ENCODE data around the gene TUBB.
A peak's percentile ranks its signal among the peaks of the same experiment; 100 is the strongest.

TUBB gene

GRCh38 chr6:30767944-30768301, 47.8 kb downstream of the TUBB start:
- no peak overlapping the region for H3K4me3 ChIP-seq (ENCODE audit: low read depth, low read length)
- DNase-seq (ENCODE audit: low read depth), result no peak
- no peak for TF ChIP-seq CTCF (IDR thresholded peaks at IDR 0.05; ENCODE audit: low read depth, low read length)
- TF ChIP-seq MAX (IDR thresholded peaks at IDR 0.05; ENCODE audit: low read depth, low read length), result no peak

- no peak for DNase-seq (ENCODE audit: low read depth)
- no peak for TF ChIP-seq MYC (IDR thresholded peaks at IDR 0.05; ENCODE audit: low read depth, low read length)
- no peak for TF ChIP-seq MAX (IDR thresholded peaks at IDR 0.05; ENCODE audit: low read depth, low read length)
- H3K4me3 ChIP-seq (ENCODE audit: low read depth, low read length), result no peak overlapping the region
Observed at GRCh38 chr6:30768634-30769087, 48.5 kb downstream of the TUBB start.

GRCh38 chr6:30769088-30769852, 49.1 kb downstream of the TUBB start:
- peak; percentile 89 for DNase-seq (ENCODE audit: low read depth)
- H3K4me3 ChIP-seq (ENCODE audit: low read depth, low read length), result peak overlapping the region; percentile 32
- no peak for TF ChIP-seq POLR2A (IDR thresholded peaks at IDR 0.05; ENCODE audit: extremely low read depth, insufficient read length)
- 0 out of 2 replicates have a peak, but pooled peaks have one; percentile 24 for TF ChIP-seq MYC (IDR thresholded peaks at IDR 0.05; ENCODE audit: low read depth, low read length)

GRCh38 chr6:30769853-30770524, 49.8 kb downstream of the TUBB start:
- H3K4me3 ChIP-seq (ENCODE audit: low read depth, low read length), result no peak overlapping the region
- TF ChIP-seq MAX (IDR thresholded peaks at IDR 0.05; ENCODE audit: low read depth, low read length) (no peak), POLR2A (IDR thresholded peaks at IDR 0.05; ENCODE audit: extremely low read depth, insufficient read length) (no peak), CTCF (IDR thresholded peaks at IDR 0.05; ENCODE audit: low read depth, low read length) (no peak), MYC (IDR thresholded peaks at IDR 0.05; ENCODE audit: low read depth, low read length) (no peak)
- DNase-seq (ENCODE audit: low read depth), result no peak

- H3K4me3 ChIP-seq (ENCODE audit: low read depth, low read length), result no peak overlapping the region
- TF ChIP-seq POLR2A (IDR thresholded peaks at IDR 0.05; ENCODE audit: extremely low read depth, insufficient read length), result no peak
- no peak for TF ChIP-seq CTCF (IDR thresholded peaks at IDR 0.05; ENCODE audit: low read depth, low read length)
- TF ChIP-seq MYC (IDR thresholded peaks at IDR 0.05; ENCODE audit: low read depth, low read length), result no peak
- no peak for TF ChIP-seq MAX (IDR thresholded peaks at IDR 0.05; ENCODE audit: low read depth, low read length)
- no peak for DNase-seq (ENCODE audit: low read depth)
Observed at GRCh38 chr6:30770592-30770991, 50.4 kb downstream of the TUBB start.

GRCh38 chr6:30774701-30775100, 54.5 kb downstream of the TUBB start:
- H3K4me3 ChIP-seq (ENCODE audit: low read depth, low read length), result no peak overlapping the region
- TF ChIP-seq POLR2A (IDR thresholded peaks at IDR 0.05; ENCODE audit: extremely low read depth, insufficient read length), result no peak
- TF ChIP-seq CTCF (IDR thresholded peaks at IDR 0.05; ENCODE audit: low read depth, low read length), result no peak
- TF ChIP-seq MAX (IDR thresholded peaks at IDR 0.05; ENCODE audit: low read depth, low read length), result no peak
- TF ChIP-seq MYC (IDR thresholded peaks at IDR 0.05; ENCODE audit: low read depth, low read length), result no peak
- DNase-seq (ENCODE audit: low read depth), result no peak
